Stomach (tissue), 9 donors: Measurements from ENCODE around the gene COMTD1. TPM values are rescaled to one million over a fixed set of nuclear protein-coding genes. Genes with fewer than 3 reads are reported as not detected.
A peak's percentile ranks its signal among the peaks of the same experiment; 100 is the strongest.

ENCODE experiments used
- DNase-seq, 2 donors: peaks; one replicate each; pipeline versions ENCODE4 v3.0.0 to v3.0.0-alpha.2; 2013 to 2019
- H3K27ac ChIP-seq, 5 donors: fragments of 200-600 bp in 4 of 5; sonication (generic) in 4 of 5; one replicate each; pipeline ENCODE4 v1.5.1; 2013 to 2019; ENCODE audit warnings: mild to moderate bottlenecking in 1 of 5, moderate library complexity in 1 of 5
- H3K27me3 ChIP-seq, 3 donors: fragments of 200-600 bp; sonication (generic); one replicate each; pipeline ENCODE4 v1.5.1; 2017 to 2019; ENCODE audit warnings: mixed run types in 1 of 3
- H3K36me3 ChIP-seq, 4 donors: fragments of 200-600 bp; sonication (generic); 1 replicate in 3 of 4; 2 replicates in 1 of 4; pipeline ENCODE4 v1.5.1; 2016 to 2019
- H3K4me1 ChIP-seq, 4 donors: fragments of 200-600 bp; sonication (generic); one replicate each; pipeline ENCODE4 v1.5.1; 2016 to 2019
- H3K4me3 ChIP-seq, 4 donors: fragments of 200-600 bp; sonication (generic) in 3 of 4; one replicate each; pipeline ENCODE4 v1.5.1; 2016 to 2019; ENCODE audit warnings: mild to moderate bottlenecking in 1 of 4
- H3K9me3 ChIP-seq, 4 donors: fragments of 200-600 bp; sonication (generic); one replicate each; pipeline ENCODE4 v1.5.1; 2016 to 2019
- EP300 ChIP-seq: sonication (generic); formaldehyde crosslinking; IDR thresholded peaks from one replicate; pipeline ENCODE4 v1.6.1; 2017; ENCODE audit warnings: antibody characterized with exemption
- POLR2A ChIP-seq, 4 donors: fragments of 450-650 bp; IDR thresholded peaks; one replicate each; pipeline ENCODE4 v1.6.1; 2016; ENCODE audit warnings: antibody characterized with exemption in 4 of 4, control low read depth in 2 of 4, mild to moderate bottlenecking in 1 of 4, moderate library complexity in 1 of 4
- POLR2AphosphoS5 ChIP-seq, 3 donors: sonication (generic); formaldehyde crosslinking; IDR thresholded peaks; one replicate each; pipeline ENCODE4 v1.6.1; 2016; ENCODE audit warnings: antibody characterized with exemption in 3 of 3
- WGBS, 5 donors: extraction: QIAGEN DNeasy Blood & Tissue Kit in 3 of 5; methylation state at CpG; one replicate each; pipeline versions ENCODE4 v1.1.5 to v1.1.7; 2013 to 2018; 5-methylcytosine and 5-hydroxymethylcytosine counted together
- intact Hi-C: fragments of 100-400 bp; cut with DNase I; formaldehyde crosslinking; loops from one replicate; pipeline ENCODE4 v1.15.1; 2023; ENCODE audit warnings: low total_unique reads
- polyA plus RNA-seq, 3 donors: library from polyadenylated mRNA; stranded (reverse); fragments of 200-250 nt; gene quantifications; one replicate each; pipeline ENCODE4 v1.2.3, GENCODE V29; 2013
- total RNA-seq, 5 donors: library from RNA; depleted of rRNA; stranded (reverse); fragments of >200 nt; gene quantifications; one replicate each; pipeline versions ENCODE4 v1.1.0 to v1.2.3, GENCODE V29; 2014 to 2016
- TF ChIP-seq, protein P1 (sequence below), 7 experiments: fragments of 450-650 bp in 4 of 7; fragments of 200-600 bp in 3 of 7; sonication (generic) in 3 of 7; IDR thresholded peaks; one replicate each; pipeline ENCODE4 v1.5.1; 2016 to 2019; ENCODE audit warnings: antibody characterized with exemption in 7 of 7, control low read depth in 2 of 7, mild to moderate bottlenecking in 1 of 7
- donor health status: healthy with polysubstance abuse.
- donor health status: Bipolar disorder and iron deficiency.
- donor health status: healthy.

Gene COMTD1
- total and polyA plus RNA-seq, 8 donors: 15.4 to 446 (median 119) TPM

- intact Hi-C loops: no loop called here
- no peak for TF ChIP-seq EP300
- no peak for TF ChIP-seq POLR2A (IDR thresholded peaks at IDR 0.05)
- TF ChIP-seq, protein P1, sequence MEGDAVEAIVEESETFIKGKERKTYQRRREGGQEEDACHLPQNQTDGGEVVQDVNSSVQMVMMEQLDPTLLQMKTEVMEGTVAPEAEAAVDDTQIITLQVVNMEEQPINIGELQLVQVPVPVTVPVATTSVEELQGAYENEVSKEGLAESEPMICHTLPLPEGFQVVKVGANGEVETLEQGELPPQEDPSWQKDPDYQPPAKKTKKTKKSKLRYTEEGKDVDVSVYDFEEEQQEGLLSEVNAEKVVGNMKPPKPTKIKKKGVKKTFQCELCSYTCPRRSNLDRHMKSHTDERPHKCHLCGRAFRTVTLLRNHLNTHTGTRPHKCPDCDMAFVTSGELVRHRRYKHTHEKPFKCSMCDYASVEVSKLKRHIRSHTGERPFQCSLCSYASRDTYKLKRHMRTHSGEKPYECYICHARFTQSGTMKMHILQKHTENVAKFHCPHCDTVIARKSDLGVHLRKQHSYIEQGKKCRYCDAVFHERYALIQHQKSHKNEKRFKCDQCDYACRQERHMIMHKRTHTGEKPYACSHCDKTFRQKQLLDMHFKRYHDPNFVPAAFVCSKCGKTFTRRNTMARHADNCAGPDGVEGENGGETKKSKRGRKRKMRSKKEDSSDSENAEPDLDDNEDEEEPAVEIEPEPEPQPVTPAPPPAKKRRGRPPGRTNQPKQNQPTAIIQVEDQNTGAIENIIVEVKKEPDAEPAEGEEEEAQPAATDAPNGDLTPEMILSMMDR (IDR thresholded peaks at IDR 0.05): no peak
- WGBS, 5 donors: 63 to 79% (median 74%) methylated on average over 6 of the region's 6 CpGs
- H3K4me3 ChIP-seq: peak overlapping the region in 2 of 4 donors; percentile 69 to 95
- DNase-seq: no peak
- peaks cover 43 to 55% (median 50%) of the 10 kb centered on the region in 4 donors for H3K36me3 ChIP-seq
- no peaks in the 10 kb centered on the region for H3K9me3 ChIP-seq
- no peaks in the 10 kb centered on the region for H3K27me3 ChIP-seq
- H3K27ac ChIP-seq: peak overlapping the region in 3 of 5 donors; percentile 96 to 99 (median 99)
- H3K4me1 ChIP-seq: peaks cover 42 to 83% (median 56%) of the 10 kb centered on the region in 4 donors
Measured at GRCh38 chr10:75212343-75212742, 23.4 kb downstream of the COMTD1 start.

DNA sequence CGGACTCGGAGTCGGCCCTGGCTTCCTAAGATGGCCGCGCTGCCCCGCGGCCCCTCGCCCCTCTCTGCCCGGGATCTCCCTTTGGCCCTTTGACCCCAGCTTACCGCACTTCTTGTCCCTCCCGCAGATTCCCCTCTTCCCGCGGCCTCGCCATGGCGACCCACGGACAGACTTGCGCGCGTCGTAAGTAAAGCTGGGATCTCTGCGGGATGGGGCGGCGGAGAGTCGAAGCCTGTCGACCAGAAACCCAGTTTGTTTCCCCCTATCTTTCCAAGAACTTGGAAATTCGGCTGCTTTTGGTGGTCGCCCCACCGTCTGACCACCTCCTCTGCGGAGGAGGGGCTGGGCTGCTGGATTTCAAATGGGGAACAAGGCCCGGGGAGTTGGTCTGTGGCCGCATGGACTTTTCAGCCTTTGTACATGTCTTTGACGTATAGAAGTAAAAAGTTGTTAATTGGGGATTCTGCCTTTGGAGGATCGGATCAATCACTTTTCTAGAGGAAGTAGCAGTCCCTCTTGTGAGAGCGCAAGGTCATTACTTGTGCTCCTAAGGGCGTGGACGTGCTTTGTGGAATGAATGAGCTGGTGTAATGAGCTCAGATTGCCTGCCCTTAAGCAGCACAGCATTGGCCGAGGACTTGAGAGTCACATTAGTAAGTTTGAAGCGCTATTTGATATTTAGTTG, 24.6 kb downstream of the COMTD1 start:
- Histone ChIP-seq H3K36me3 (peaks cover 31 to 44% (median 38%) of the 10 kb centered on the region in 4 donors), H3K4me3 (peak overlapping the region; percentile 69 to 97 (median 88)), H3K27me3 (no peaks in the 10 kb centered on the region), H3K4me1 (peaks cover 33 to 71% (median 47%) of the 10 kb centered on the region in 4 donors), H3K27ac (peak overlapping the region; percentile 86 to 99 (median 99)), H3K9me3 (no peaks in the 10 kb centered on the region)
- intact Hi-C loops: no loop called here
- DNase-seq: peak; percentile 42 to 75
- 0 to 1% (median 0%) methylated on average over 28 to 38 of the region's 38 CpGs for WGBS, 5 donors
- TF ChIP-seq POLR2AphosphoS5 (IDR thresholded peaks at IDR 0.05): peak in 2 of 3 donors; percentile 56 to 70
- no peak for TF ChIP-seq EP300

DNA sequence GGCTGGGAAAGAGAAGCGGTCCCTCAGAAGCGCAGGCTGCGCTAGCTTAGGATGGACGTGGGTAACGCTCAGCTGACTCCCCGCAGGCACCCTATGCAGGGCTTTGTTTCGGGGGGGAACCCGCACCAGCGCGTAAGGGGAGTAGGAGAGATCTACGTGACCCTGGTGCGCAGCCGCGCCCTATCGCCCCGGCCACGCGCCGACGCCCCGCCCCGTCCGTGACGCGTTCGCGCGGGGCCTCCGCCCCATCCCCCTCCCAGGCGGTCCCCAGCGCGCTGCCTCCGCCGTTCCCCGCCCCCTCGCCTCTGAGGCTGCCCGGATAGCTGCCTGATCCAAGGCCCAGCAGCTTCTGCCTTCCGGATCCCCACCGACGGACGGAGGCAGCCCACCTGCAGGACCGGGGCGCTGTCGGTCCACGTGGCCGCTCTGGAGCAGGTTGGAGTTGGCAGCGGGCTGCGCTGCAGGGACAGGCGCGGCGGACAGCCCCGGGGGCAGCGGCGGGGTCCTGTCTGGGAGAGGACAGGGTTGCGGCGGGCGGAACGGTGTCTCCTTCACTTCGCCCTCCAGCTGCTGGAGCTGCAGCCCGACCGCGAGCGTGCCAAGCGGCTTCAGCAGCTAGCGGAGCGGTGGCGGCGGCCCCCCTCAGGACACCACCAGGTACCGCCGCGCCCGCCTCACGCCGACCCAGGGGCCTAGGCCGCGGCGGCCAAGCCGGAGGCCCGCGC, 25.3 kb downstream of the COMTD1 start, which contains the start of gene VDAC2:
VDAC2 (plus strand) TSS at position 515 of the 725 bp plus-strand sequence. CDS start 363 bp downstream, outside the sequence.
- intact Hi-C loops: no loop called here
- Histone ChIP-seq H3K4me1 (peaks cover 33 to 64% (median 41%) of the 10 kb centered on the region in 4 donors), H3K27me3 (no peaks in the 10 kb centered on the region), H3K9me3 (no peaks in the 10 kb centered on the region), H3K36me3 (peaks cover 24 to 36% (median 31%) of the 10 kb centered on the region in 4 donors), H3K4me3 (peak within 1 kb of the TSS; percentile 69 to 97 (median 88)), H3K27ac (peak within 1 kb of the TSS; percentile 86 to 99 (median 99))
- TF ChIP-seq POLR2AphosphoS5 (IDR thresholded peaks at IDR 0.05) (peak; percentile 60 to 91 (median 91)), POLR2A (IDR thresholded peaks at IDR 0.05) (peak in 1 of 4 donors; percentile 66), EP300 (no peak)
- TF ChIP-seq, protein P1 (IDR thresholded peaks at IDR 0.05): peak in 1 of 7 experiments; percentile 30
- peak; percentile 92 to 97 for DNase-seq
- WGBS, 5 donors: 0 to 1% (median 0%) methylated on average over 26 to 80 of the region's 80 CpGs

GRCh38 chr10:75209921-75210281, 25.9 kb downstream of the COMTD1 start:
- intact Hi-C loops: no loop called here

More at GRCh38 chr10:75209921-75210281, 25.9 kb downstream of the COMTD1 start:
- TF ChIP-seq POLR2AphosphoS5 (IDR thresholded peaks at IDR 0.05) (peak; percentile 44 to 69 (median 57)), EP300 (no peak)
- TF ChIP-seq, protein P1 (IDR thresholded peaks at IDR 0.05): no peak
- Histone ChIP-seq H3K36me3 (peaks cover 22 to 31% (median 26%) of the 10 kb centered on the region in 4 donors), H3K27me3 (no peaks in the 10 kb centered on the region), H3K9me3 (no peaks in the 10 kb centered on the region), H3K4me3 (peak overlapping the region; percentile 69 to 97 (median 88)), H3K4me1 (peaks cover 27 to 59% (median 38%) of the 10 kb centered on the region in 4 donors), H3K27ac (peak overlapping the region; percentile 86 to 99 (median 99))
- DNase-seq: peak; percentile 79 to 94
- WGBS, 5 donors: 0% methylated on average over 6 to 19 of the region's 19 CpGs
